Endothelial cell (in vitro differentiated cells): ENCODE results near the gene GAB2. TPM values are rescaled to one million over a fixed set of nuclear protein-coding genes. Genes with fewer than 3 reads are reported as not detected.

ENCODE experiments used
- DNase-seq: peaks from one replicate; pipeline ENCODE4 v3.0.0; 2021; ENCODE audit warnings: low spot score
- H3K27ac Mint-ChIP-seq: one replicate; pipeline ENCODE4 v1.8.0; 2021; ENCODE audit warnings: mixed read lengths, inconsistent platforms; ENCODE audit not compliant: unreplicated experiment
- H3K27me3 Mint-ChIP-seq: one replicate; pipeline ENCODE4 v1.8.0; 2021; ENCODE audit warnings: mild to moderate bottlenecking, moderate library complexity, mixed read lengths, inconsistent platforms; ENCODE audit not compliant: unreplicated experiment
- H3K36me3 Mint-ChIP-seq: one replicate; pipeline ENCODE4 v1.8.0; 2021; ENCODE audit warnings: mild to moderate bottlenecking, low read depth, mixed read lengths, inconsistent platforms; ENCODE audit not compliant: unreplicated experiment
- H3K4me1 Mint-ChIP-seq: one replicate; pipeline ENCODE4 v1.8.0; 2021; ENCODE audit warnings: mild to moderate bottlenecking, mixed read lengths, inconsistent platforms; ENCODE audit not compliant: unreplicated experiment
- H3K4me3 Mint-ChIP-seq: one replicate; pipeline ENCODE4 v1.8.0; 2021; ENCODE audit warnings: mild to moderate bottlenecking, mixed read lengths, inconsistent platforms; ENCODE audit not compliant: unreplicated experiment
- H3K9me3 Mint-ChIP-seq: one replicate; pipeline ENCODE4 v1.8.0; 2021; ENCODE audit warnings: mixed read lengths, inconsistent platforms; ENCODE audit not compliant: unreplicated experiment
- total RNA-seq: library from RNA; stranded (reverse); fragmentation: NEBNext Ultra II Directional; extraction: Animal tissue kit (Norgen Biotek cat#: 25700); gene quantifications from one replicate; pipeline ENCODE4 v1.2.1, GENCODE V29; 2021; ENCODE audit not compliant: unreplicated experiment
- TF ChIP-seq, protein P1 (sequence below): fragments of 200-600 bp; sonication (generic); IDR thresholded peaks from one replicate; pipeline ENCODE4 v1.5.0; 2021; ENCODE audit warnings: antibody characterized with exemption; ENCODE audit not compliant: unreplicated experiment

GAB2 gene
- total RNA-seq, 1 donor from 2014 or later: 81.0 TPM

DNA sequence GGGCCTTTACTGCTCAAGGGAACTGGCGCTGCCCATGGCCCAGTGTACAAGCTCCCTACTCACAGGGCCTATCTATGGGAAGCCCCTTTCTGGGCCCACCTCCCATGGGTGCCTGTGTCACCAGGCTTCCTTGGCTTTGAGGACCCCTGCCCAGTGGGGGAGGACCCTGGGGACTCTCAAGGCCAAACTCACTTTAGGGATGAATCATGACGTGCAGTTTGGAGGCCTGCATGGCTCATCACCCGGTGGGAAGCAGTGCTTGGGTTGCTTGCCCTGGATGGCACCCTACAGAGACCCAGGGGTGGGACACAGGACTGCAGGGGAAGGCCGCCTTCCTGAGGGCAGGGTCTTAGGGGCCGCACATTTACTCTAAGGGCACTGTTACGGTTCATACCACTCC, 245.7 kb downstream of the GAB2 start:
- Mint-ChIP-seq H3K4me3 (no peak overlapping the region), H3K27me3 (peaks cover 3% of the 10 kb centered on the region), H3K4me1 (peaks cover 13% of the 10 kb centered on the region), H3K36me3 (peaks cover 48% of the 10 kb centered on the region), H3K27ac (no peak overlapping the region), H3K9me3 (no peaks in the 10 kb centered on the region)
- TF ChIP-seq, protein P1, sequence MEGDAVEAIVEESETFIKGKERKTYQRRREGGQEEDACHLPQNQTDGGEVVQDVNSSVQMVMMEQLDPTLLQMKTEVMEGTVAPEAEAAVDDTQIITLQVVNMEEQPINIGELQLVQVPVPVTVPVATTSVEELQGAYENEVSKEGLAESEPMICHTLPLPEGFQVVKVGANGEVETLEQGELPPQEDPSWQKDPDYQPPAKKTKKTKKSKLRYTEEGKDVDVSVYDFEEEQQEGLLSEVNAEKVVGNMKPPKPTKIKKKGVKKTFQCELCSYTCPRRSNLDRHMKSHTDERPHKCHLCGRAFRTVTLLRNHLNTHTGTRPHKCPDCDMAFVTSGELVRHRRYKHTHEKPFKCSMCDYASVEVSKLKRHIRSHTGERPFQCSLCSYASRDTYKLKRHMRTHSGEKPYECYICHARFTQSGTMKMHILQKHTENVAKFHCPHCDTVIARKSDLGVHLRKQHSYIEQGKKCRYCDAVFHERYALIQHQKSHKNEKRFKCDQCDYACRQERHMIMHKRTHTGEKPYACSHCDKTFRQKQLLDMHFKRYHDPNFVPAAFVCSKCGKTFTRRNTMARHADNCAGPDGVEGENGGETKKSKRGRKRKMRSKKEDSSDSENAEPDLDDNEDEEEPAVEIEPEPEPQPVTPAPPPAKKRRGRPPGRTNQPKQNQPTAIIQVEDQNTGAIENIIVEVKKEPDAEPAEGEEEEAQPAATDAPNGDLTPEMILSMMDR: no peak
- DNase-seq: no peak

DNA sequence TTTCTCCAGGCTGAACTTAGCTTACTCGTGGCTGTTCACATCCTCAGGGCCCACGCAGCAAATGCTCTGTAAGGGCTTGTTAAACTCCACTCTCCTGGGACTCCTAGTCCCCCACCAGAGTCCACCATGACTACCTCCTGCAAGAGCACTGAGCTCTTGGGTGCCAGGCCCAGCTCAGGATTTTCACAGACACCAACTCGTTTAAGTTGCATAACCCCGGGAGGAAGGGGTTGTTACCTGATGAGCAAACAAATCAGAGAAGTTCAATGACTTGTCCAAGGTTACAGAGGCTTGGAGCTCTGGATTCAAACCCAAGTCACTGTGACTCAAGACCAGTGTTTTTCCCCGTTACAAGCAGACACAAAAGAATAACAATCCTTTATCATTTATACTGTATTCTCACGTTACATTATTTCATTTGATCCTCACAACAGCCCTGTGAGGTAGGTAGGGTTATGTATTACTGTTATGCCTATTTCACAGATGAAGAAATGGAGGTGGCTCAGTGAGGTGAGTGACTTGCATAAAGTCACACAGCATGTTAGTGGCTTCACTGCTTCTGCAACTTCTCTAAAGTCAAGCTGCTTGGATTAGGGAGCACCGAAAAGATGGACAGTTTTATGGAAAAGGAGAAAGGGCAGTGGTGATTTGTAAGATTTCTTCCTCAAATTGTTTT, 246.6 kb downstream of the GAB2 start:
- peak overlapping the region; percentile 8 for H3K27ac Mint-ChIP-seq
- no peak for DNase-seq
- no peak overlapping the region for H3K4me3 Mint-ChIP-seq
- peaks cover 3% of the 10 kb centered on the region for H3K27me3 Mint-ChIP-seq
- peaks cover 38% of the 10 kb centered on the region for H3K36me3 Mint-ChIP-seq
- TF ChIP-seq, protein P1: no peak
- no peaks in the 10 kb centered on the region for H3K9me3 Mint-ChIP-seq
- peaks cover 13% of the 10 kb centered on the region for H3K4me1 Mint-ChIP-seq

GRCh38 chr11:78170413-78170812, 247.2 kb downstream of the GAB2 start:
- Mint-ChIP-seq H3K27me3 (peaks cover 3% of the 10 kb centered on the region), H3K36me3 (peaks cover 37% of the 10 kb centered on the region), H3K4me1 (peaks cover 13% of the 10 kb centered on the region), H3K4me3 (no peak overlapping the region), H3K27ac (peak overlapping the region; percentile 8), H3K9me3 (no peaks in the 10 kb centered on the region)
- DNase-seq: no peak
- TF ChIP-seq, protein P1: no peak

- Mint-ChIP-seq H3K27ac (peak overlapping the region; percentile 74), H3K9me3 (no peaks in the 10 kb centered on the region), H3K4me1 (peaks cover 13% of the 10 kb centered on the region), H3K27me3 (peaks cover 3% of the 10 kb centered on the region), H3K4me3 (peak overlapping the region; percentile 24), H3K36me3 (peaks cover 24% of the 10 kb centered on the region)
- peak; percentile 19 for DNase-seq
- TF ChIP-seq, protein P1: no peak
These were observed 248.8 kb downstream of the GAB2 start for GRCh38 chr11:78168539-78169477.
